ENCODE measurements around the gene RABGAP1L.

GRCh38 chr1:174678657-174679056 is 519.3 kb downstream of the RABGAP1L start:
- no peak for TF ChIP-seq CTCF (IDR thresholded peaks at IDR 0.05)
- TF ChIP-seq POLR2A (IDR thresholded peaks at IDR 0.05): no peak

Data from lower leg skin (tissue), 3 donors.